HTERT RPE-1 (cell line): Measurements from ENCODE around the gene C1orf115.
"Not testable (repeated sequence)": the region's sequence is repeated elsewhere in the genome, so short reads cannot be mapped to it uniquely, and the experiment has no call there.

ENCODE experiments used
- in situ Hi-C: fragments of 300-500 bp; cut with MboI; formaldehyde crosslinking; loops from 4 replicates; pipeline ENCODE4 v1.14.3; 2020; ENCODE audit warnings: low sequenced_read_pairs

C1orf115 gene

GRCh38 chr1:220690140-220691052 lies at the start of gene C1orf115:
TSS of gene C1orf115 (plus strand) at chr1:220690363. CDS start at chr1:220690403, 40 bp downstream.
- in situ Hi-C loops: no loop called here

GRCh38 chr1:220642285-220642684 lies 47.9 kb upstream of the C1orf115 start:
- in situ Hi-C loops: no loop called here

- in situ Hi-C loops: no loop called here
Observed at GRCh38 chr1:220652995-220653394, 37.2 kb upstream of the C1orf115 start.

GRCh38 chr1:220655509-220655908 lies 34.7 kb upstream of the C1orf115 start:
- in situ Hi-C loops: no loop called here

GRCh38 chr1:220655961-220656740 lies 34.0 kb upstream of the C1orf115 start:
- in situ Hi-C loops: no loop called here

GRCh38 chr1:220666349-220666748 lies 23.8 kb upstream of the C1orf115 start:
- in situ Hi-C loops: no loop called here

GRCh38 chr1:220669005-220669404 lies 21.2 kb upstream of the C1orf115 start:
- in situ Hi-C loops: no loop called here

- in situ Hi-C loops: no loop called here
Observed at GRCh38 chr1:220670365-220670764, 19.8 kb upstream of the C1orf115 start.

GRCh38 chr1:220673921-220674320 lies 16.2 kb upstream of the C1orf115 start:
- in situ Hi-C loops: no loop called here

- in situ Hi-C loops: no loop called here
Observed at GRCh38 chr1:220677251-220677650, 12.9 kb upstream of the C1orf115 start.

GRCh38 chr1:220680085-220680687 lies 10.0 kb upstream of the C1orf115 start:
- in situ Hi-C loops: no loop called here

- in situ Hi-C loops: no loop called here
Observed at GRCh38 chr1:220681220-220681880, 8.8 kb upstream of the C1orf115 start.

- in situ Hi-C loops: no loop called here
Observed at GRCh38 chr1:220682901-220683576, 7.1 kb upstream of the C1orf115 start.

GRCh38 chr1:220683716-220684115 lies 6.4 kb upstream of the C1orf115 start:
- in situ Hi-C loops: not testable (repeated sequence)

GRCh38 chr1:220684890-220685289 lies 5.3 kb upstream of the C1orf115 start:
- in situ Hi-C loops: no loop called here

- in situ Hi-C loops: no loop called here
Observed at GRCh38 chr1:220685879-220686278, 4.3 kb upstream of the C1orf115 start.

GRCh38 chr1:220687809-220688208 lies 2.4 kb upstream of the C1orf115 start:
- in situ Hi-C loops: no loop called here

- in situ Hi-C loops: no loop called here
Observed at GRCh38 chr1:220689666-220690065, 497 bp upstream of the C1orf115 start.

GRCh38 chr1:220691053-220691684 lies 1.0 kb downstream of the C1orf115 start:
- in situ Hi-C loops: no loop called here
